Natural killer cell (primary cell): ENCODE data around the gene CYP11A1. TPM values are rescaled to one million over a fixed set of nuclear protein-coding genes. Genes with fewer than 3 reads are reported as not detected.

Experiments
- ATAC-seq, 3 donors: fragments of 150-1000 bp in 2 of 3; fragments of 200-7000 bp in 1 of 3; cut with Tn5 transposase; 1 replicate in 1 of 3; 2 replicates in 2 of 3; pipeline ENCODE4 v1.10.0; 2021; ENCODE audit warnings: mild to moderate bottlenecking in 2 of 3, moderate library complexity in 2 of 3
- DNase-seq, 2 donors: peaks; one replicate each; pipeline versions ENCODE4 v3.0.0 to v3.0.0-alpha.2; 2013 to 2021; ENCODE audit warnings: mixed read lengths in 1 of 2
- H3K27ac ChIP-seq: one replicate; pipeline ENCODE4 v1.5.1; 2013; ENCODE audit warnings: mild to moderate bottlenecking, low read length
- H3K27me3 ChIP-seq: one replicate; pipeline ENCODE4 v1.6.1; 2013; ENCODE audit warnings: low read length; ENCODE audit not compliant: control insufficient read depth, insufficient read depth
- H3K36me3 ChIP-seq: one replicate; pipeline ENCODE4 v1.6.1; 2013; ENCODE audit warnings: low read length; ENCODE audit not compliant: control insufficient read depth, insufficient read depth
- H3K4me1 ChIP-seq: one replicate; pipeline ENCODE4 v1.6.1; 2013; ENCODE audit warnings: low read length; ENCODE audit not compliant: control insufficient read depth, insufficient read depth
- H3K4me3 ChIP-seq: one replicate; pipeline ENCODE4 v1.5.1; 2013; ENCODE audit warnings: low read length
- H3K9me3 ChIP-seq: one replicate; pipeline ENCODE4 v1.6.1; 2013; ENCODE audit warnings: low read length; ENCODE audit not compliant: control insufficient read depth, insufficient read depth
- H3K27ac Mint-ChIP-seq, 2 donors: one replicate each; pipeline ENCODE4 v1.8.0; 2022; ENCODE audit warnings: mild to moderate bottlenecking in 2 of 2, mixed read lengths in 2 of 2, moderate library complexity in 1 of 2
- H3K27me3 Mint-ChIP-seq, 2 donors: one replicate each; pipeline ENCODE4 v1.8.0; 2022; ENCODE audit warnings: low read depth in 2 of 2, mixed read lengths in 2 of 2
- H3K36me3 Mint-ChIP-seq: one replicate; pipeline ENCODE4 v1.8.0; 2022; ENCODE audit warnings: mixed read lengths
- H3K4me1 Mint-ChIP-seq, 2 donors: one replicate each; pipeline ENCODE4 v1.8.0; 2022; ENCODE audit warnings: mixed read lengths in 2 of 2
- H3K4me3 Mint-ChIP-seq: one replicate; pipeline ENCODE4 v1.8.0; 2022; ENCODE audit warnings: mild to moderate bottlenecking, moderate library complexity, mixed read lengths
- H3K9me3 Mint-ChIP-seq, 2 donors: one replicate each; pipeline ENCODE4 v1.8.0; 2022; ENCODE audit warnings: mixed read lengths in 2 of 2
- WGBS: methylation state at CpG from one replicate; pipeline ENCODE4 v1.1.7; 2013; ENCODE audit warnings: missing lambda C conversion rate; ENCODE audit not compliant: insufficient coverage; 5-methylcytosine and 5-hydroxymethylcytosine counted together
- intact Hi-C: fragments of 100-400 bp; cut with micrococcal nuclease; formaldehyde crosslinking; loops from one replicate; pipeline ENCODE4 v1.14.2; 2022
- total RNA-seq, 4 donors: library from RNA; stranded (reverse); fragments of 120-200 nt in 1 of 4; gene quantifications; one replicate each; pipeline versions ENCODE4 v1.2.3 to v1.2.4, GENCODE V29; 2013 to 2022
- TF ChIP-seq, protein P1 (sequence below): fragments of 200-600 bp; IDR thresholded peaks from one replicate; pipeline ENCODE4 v1.8.0; 2022; ENCODE audit warnings: antibody characterized with exemption

CYP11A1 gene
- total RNA-seq, 3 donors from 2014 or later (not counting 1 experiment from before 2014, with no cell fraction given) = 5.1 TPM; not detected in 2

GRCh38 chr15:74376825-74377581, 9.6 kb upstream of the CYP11A1 start:
- Mint-ChIP-seq H3K4me3 (no peak overlapping the region), H3K27me3 (peaks cover 0 to 1% of the 10 kb centered on the region in 2 donors), H3K27ac (no peak overlapping the region), H3K36me3 (no peaks in the 10 kb centered on the region), H3K9me3 (no peaks in the 10 kb centered on the region), H3K4me1 (peaks cover 12 to 22% of the 10 kb centered on the region in 2 donors)
- no peaks in the 10 kb centered on the region for H3K27me3 ChIP-seq
- H3K27ac ChIP-seq = no peak overlapping the region
- WGBS = 87% methylated on average over 5 of the region's 6 CpGs
- no peak for ATAC-seq
- H3K9me3 ChIP-seq = no peaks in the 10 kb centered on the region
- H3K36me3 ChIP-seq = no peaks in the 10 kb centered on the region
- TF ChIP-seq, protein P1, sequence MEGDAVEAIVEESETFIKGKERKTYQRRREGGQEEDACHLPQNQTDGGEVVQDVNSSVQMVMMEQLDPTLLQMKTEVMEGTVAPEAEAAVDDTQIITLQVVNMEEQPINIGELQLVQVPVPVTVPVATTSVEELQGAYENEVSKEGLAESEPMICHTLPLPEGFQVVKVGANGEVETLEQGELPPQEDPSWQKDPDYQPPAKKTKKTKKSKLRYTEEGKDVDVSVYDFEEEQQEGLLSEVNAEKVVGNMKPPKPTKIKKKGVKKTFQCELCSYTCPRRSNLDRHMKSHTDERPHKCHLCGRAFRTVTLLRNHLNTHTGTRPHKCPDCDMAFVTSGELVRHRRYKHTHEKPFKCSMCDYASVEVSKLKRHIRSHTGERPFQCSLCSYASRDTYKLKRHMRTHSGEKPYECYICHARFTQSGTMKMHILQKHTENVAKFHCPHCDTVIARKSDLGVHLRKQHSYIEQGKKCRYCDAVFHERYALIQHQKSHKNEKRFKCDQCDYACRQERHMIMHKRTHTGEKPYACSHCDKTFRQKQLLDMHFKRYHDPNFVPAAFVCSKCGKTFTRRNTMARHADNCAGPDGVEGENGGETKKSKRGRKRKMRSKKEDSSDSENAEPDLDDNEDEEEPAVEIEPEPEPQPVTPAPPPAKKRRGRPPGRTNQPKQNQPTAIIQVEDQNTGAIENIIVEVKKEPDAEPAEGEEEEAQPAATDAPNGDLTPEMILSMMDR = no peak
- intact Hi-C loops = no loop called here
- no peak overlapping the region for H3K4me3 ChIP-seq
- no peak for DNase-seq
- peaks cover 20% of the 10 kb centered on the region for H3K4me1 ChIP-seq

DNA sequence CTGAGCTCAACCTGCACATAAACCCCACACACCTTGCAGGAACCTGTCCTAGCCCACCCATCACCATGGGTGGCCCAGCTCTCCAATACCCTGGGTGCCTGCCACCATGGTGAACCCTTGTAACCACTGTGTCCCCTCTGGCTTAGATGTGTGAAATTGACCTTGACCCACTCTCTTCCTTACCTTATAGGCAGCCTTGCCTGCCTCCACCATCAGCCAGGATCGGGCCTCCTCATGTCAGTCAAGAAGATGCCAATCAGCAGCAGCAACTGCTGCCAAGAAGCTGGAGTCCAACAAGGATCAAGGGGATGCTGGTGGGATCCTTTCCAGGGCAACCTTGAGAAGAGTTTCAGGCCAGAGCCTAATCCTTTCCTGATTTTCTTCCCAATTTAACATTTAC, 8.8 kb upstream of the CYP11A1 start:
- Histone ChIP-seq H3K27me3 (no peaks in the 10 kb centered on the region), H3K27ac (no peak overlapping the region), H3K36me3 (no peaks in the 10 kb centered on the region), H3K4me1 (peaks cover 20% of the 10 kb centered on the region), H3K9me3 (no peaks in the 10 kb centered on the region), H3K4me3 (no peak overlapping the region)
- peaks cover 12 to 22% of the 10 kb centered on the region in 2 donors for H3K4me1 Mint-ChIP-seq
- DNase-seq = no peak
- WGBS = 94% methylated on average over 1 of the region's 1 CpG
- H3K9me3 Mint-ChIP-seq = no peaks in the 10 kb centered on the region
- ATAC-seq = no peak
- peaks cover 0 to 4% of the 10 kb centered on the region in 2 donors for H3K27me3 Mint-ChIP-seq
- H3K36me3 Mint-ChIP-seq = no peaks in the 10 kb centered on the region
- H3K4me3 Mint-ChIP-seq = no peak overlapping the region
- H3K27ac Mint-ChIP-seq = no peak overlapping the region
- TF ChIP-seq, protein P1 = no peak
- intact Hi-C loops = no loop called here

GRCh38 chr15:74375303-74375693, 7.9 kb upstream of the CYP11A1 start:
- 18% methylated on average over 9 of the region's 9 CpGs for WGBS
- H3K36me3 Mint-ChIP-seq = no peaks in the 10 kb centered on the region
- Histone ChIP-seq H3K4me3 (no peak overlapping the region), H3K9me3 (no peaks in the 10 kb centered on the region), H3K4me1 (peaks cover 20% of the 10 kb centered on the region), H3K27ac (no peak overlapping the region), H3K36me3 (no peaks in the 10 kb centered on the region), H3K27me3 (no peaks in the 10 kb centered on the region)
- peaks cover 12 to 22% of the 10 kb centered on the region in 2 donors for H3K4me1 Mint-ChIP-seq
- TF ChIP-seq, protein P1 = peak; percentile 77
- peak overlapping the region in 1 of 2 donors; percentile 68 for H3K27ac Mint-ChIP-seq
- peaks cover 4 to 7% of the 10 kb centered on the region in 2 donors for H3K27me3 Mint-ChIP-seq
- DNase-seq = peak; percentile 71 to 89
- no peaks in the 10 kb centered on the region for H3K9me3 Mint-ChIP-seq
- intact Hi-C loops = loop anchor here (2.0 kb wide), 1 partner anchor 394 kb away; no protein-coding TSS in a partner anchor
- H3K4me3 Mint-ChIP-seq = peak overlapping the region; percentile 78
- ATAC-seq = peak; percentile 32 to 45 (median 37)
